ENCODE measurements around the gene MTMR11. TPM values are rescaled to one million over a fixed set of nuclear protein-coding genes. Genes with fewer than 3 reads are reported as not detected.

The MTMR11 gene
- total RNA-seq, 1 experiment from 2014 or later: not detected

Other genes starting within 250 kb of the MTMR11 start
- not detected in 2 replicates for gene FCGR1A, start 154.2 kb downstream of the MTMR11 start, total RNA-seq (2014; rRNA removed; shearing (Covaris generic); ENCODE audit: low replicate concordance)
- gene BOLA1, start 37.3 kb downstream of the MTMR11 start, total RNA-seq (2014; rRNA removed; shearing (Covaris generic); ENCODE audit: low replicate concordance): 0.47 and 1.2 TPM in 2 replicates
- not detected in 2 replicates for gene SV2A, start 19.0 kb downstream of the MTMR11 start, total RNA-seq (2014; rRNA removed; shearing (Covaris generic); ENCODE audit: low replicate concordance)
- gene SF3B4, start 9.1 kb downstream of the MTMR11 start, total RNA-seq (2014; rRNA removed; shearing (Covaris generic); ENCODE audit: low replicate concordance): 10.9 and 18.8 TPM in 2 replicates
- 2.4 and 3.6 TPM in 2 replicates for gene OTUD7B, start 73.8 kb upstream of the MTMR11 start, total RNA-seq (2014; rRNA removed; shearing (Covaris generic); ENCODE audit: low replicate concordance)
- 24.9 and 39.0 TPM in 2 replicates for gene VPS45, start 130.9 kb upstream of the MTMR11 start, total RNA-seq (2014; rRNA removed; shearing (Covaris generic); ENCODE audit: low replicate concordance)
- gene PLEKHO1, start 213.0 kb upstream of the MTMR11 start, total RNA-seq (2014; rRNA removed; shearing (Covaris generic); ENCODE audit: low replicate concordance): 1.6 and 3.8 TPM in 2 replicates